Parathyroid adenoma (tissue), 2 donors: ENCODE results near the gene IER5.

Source experiments
- H2AFZ ChIP-seq: fragments of 300-600 bp; sonication (generic); one replicate; pipeline ENCODE4 v1.7.0; 2017; ENCODE audit warnings: antibody characterized with exemption, mild to moderate bottlenecking
- H3K27ac ChIP-seq: fragments of 300-600 bp; sonication (generic); one replicate; pipeline ENCODE4 v1.7.0; 2017
- H3K27me3 ChIP-seq: fragments of 300-600 bp; sonication (generic); one replicate; pipeline ENCODE4 v1.7.0; 2017; ENCODE audit warnings: low read length; ENCODE audit not compliant: control insufficient read depth, insufficient read depth
- H3K36me3 ChIP-seq: fragments of 300-600 bp; sonication (generic); one replicate; pipeline ENCODE4 v1.7.0; 2017; ENCODE audit warnings: low read length; ENCODE audit not compliant: control insufficient read depth, insufficient read depth
- H3K4me1 ChIP-seq: fragments of 300-600 bp; sonication (generic); one replicate; pipeline ENCODE4 v1.7.0; 2017; ENCODE audit warnings: control low read depth
- H3K4me2 ChIP-seq: fragments of 300-600 bp; sonication (generic); one replicate; pipeline ENCODE4 v1.7.0; 2017; ENCODE audit warnings: low read length
- H3K4me3 ChIP-seq: fragments of 300-600 bp; sonication (generic); one replicate; pipeline ENCODE4 v1.7.0; 2017; ENCODE audit warnings: low read depth, low read length
- H3K79me2 ChIP-seq: fragments of 300-600 bp; sonication (generic); one replicate; pipeline ENCODE4 v1.7.0; 2017; ENCODE audit warnings: control low read depth
- H3K9ac ChIP-seq: fragments of 300-600 bp; sonication (generic); one replicate; pipeline ENCODE4 v1.7.0; 2017; ENCODE audit warnings: mild to moderate bottlenecking
- H3K9me3 ChIP-seq: fragments of 300-600 bp; sonication (generic); one replicate; pipeline ENCODE4 v1.7.0; 2017; ENCODE audit warnings: low read length; ENCODE audit not compliant: control insufficient read depth
- CTCF ChIP-seq: fragments of 300-600 bp; sonication (generic); IDR thresholded peaks from one replicate; pipeline ENCODE4 v1.7.0; 2017; ENCODE audit warnings: antibody characterized with exemption, mild to moderate bottlenecking
- donor health status: primary hyperparathyroidism.

Gene IER5

GRCh38 chr1:181134543-181135436, 46.3 kb downstream of the IER5 start:
- Histone ChIP-seq H3K27me3 (no peaks in the 10 kb centered on the region), H3K4me3 (no peak overlapping the region), H3K4me2 (no peak overlapping the region), H3K4me1 (peaks cover 12% of the 10 kb centered on the region), H3K27ac (peak overlapping the region; percentile 56), H3K79me2 (no peaks in the 10 kb centered on the region), H2AFZ (peak overlapping the region; percentile 75), H3K9ac (no peak overlapping the region), H3K9me3 (no peaks in the 10 kb centered on the region), H3K36me3 (no peaks in the 10 kb centered on the region)
- no peak for TF ChIP-seq CTCF

DNA sequence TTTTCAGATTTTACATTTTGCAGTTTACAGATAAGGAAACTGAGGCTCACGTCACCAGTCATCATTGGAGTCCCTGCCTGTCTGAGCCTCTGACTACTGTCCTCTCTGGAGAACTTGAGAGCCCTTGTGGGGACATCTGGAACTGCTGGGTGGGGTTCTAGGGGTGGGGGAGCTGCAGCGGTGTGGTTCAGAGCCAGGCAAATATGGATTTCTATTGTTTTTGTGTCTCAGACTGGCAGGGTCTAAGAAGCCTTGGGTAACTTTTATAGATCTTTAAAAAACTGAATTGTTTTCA, 46.9 kb downstream of the IER5 start:
- no peak overlapping the region for H3K4me3 ChIP-seq
- peak overlapping the region; percentile 56 for H3K27ac ChIP-seq
- H3K9ac ChIP-seq: no peak overlapping the region

GRCh38 chr1:181135815-181136737, 47.6 kb downstream of the IER5 start:
- H3K4me1 ChIP-seq: peaks cover 12% of the 10 kb centered on the region

More for the DNA sequence above, 46.9 kb downstream of the IER5 start:
- Histone ChIP-seq H3K4me2 (no peak overlapping the region), H3K27me3 (no peaks in the 10 kb centered on the region), H3K79me2 (no peaks in the 10 kb centered on the region), H2AFZ (peak overlapping the region; percentile 42), H3K36me3 (no peaks in the 10 kb centered on the region), H3K4me1 (peaks cover 12% of the 10 kb centered on the region), H3K9me3 (no peaks in the 10 kb centered on the region)
- TF ChIP-seq CTCF: peak; percentile 27

GRCh38 chr1:181136738-181137122, 48.2 kb downstream of the IER5 start:
- Histone ChIP-seq H3K27ac (no peak overlapping the region), H3K79me2 (no peaks in the 10 kb centered on the region), H3K9ac (no peak overlapping the region), H3K36me3 (no peaks in the 10 kb centered on the region), H2AFZ (no peak overlapping the region), H3K9me3 (no peaks in the 10 kb centered on the region), H3K27me3 (no peaks in the 10 kb centered on the region), H3K4me2 (no peak overlapping the region), H3K4me1 (peaks cover 12% of the 10 kb centered on the region), H3K4me3 (no peak overlapping the region)
- TF ChIP-seq CTCF: no peak

More at GRCh38 chr1:181135815-181136737, 47.6 kb downstream of the IER5 start:
- no peak for TF ChIP-seq CTCF
- H3K9me3 ChIP-seq: no peaks in the 10 kb centered on the region
- no peak overlapping the region for H3K4me2 ChIP-seq
- no peaks in the 10 kb centered on the region for H3K36me3 ChIP-seq
- peak overlapping the region; percentile 42 for H2AFZ ChIP-seq
- peak overlapping the region; percentile 56 for H3K27ac ChIP-seq
- no peak overlapping the region for H3K9ac ChIP-seq
- H3K4me3 ChIP-seq: no peak overlapping the region
- H3K79me2 ChIP-seq: no peaks in the 10 kb centered on the region
- no peaks in the 10 kb centered on the region for H3K27me3 ChIP-seq
